RPMI8226 (cell line): ENCODE measurements around the gene C15orf62.
A peak's percentile ranks its signal among the peaks of the same experiment; 100 is the strongest.

Experiments used
- DNase-seq: peaks from one replicate; pipeline ENCODE4 v3.0.0-alpha.2; 2015

C15orf62 gene, protein sequence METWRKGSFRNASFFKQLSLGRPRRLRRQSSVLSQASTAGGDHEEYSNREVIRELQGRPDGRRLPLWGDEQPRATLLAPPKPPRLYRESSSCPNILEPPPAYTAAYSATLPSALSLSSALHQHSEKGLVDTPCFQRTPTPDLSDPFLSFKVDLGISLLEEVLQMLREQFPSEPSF

DNA sequence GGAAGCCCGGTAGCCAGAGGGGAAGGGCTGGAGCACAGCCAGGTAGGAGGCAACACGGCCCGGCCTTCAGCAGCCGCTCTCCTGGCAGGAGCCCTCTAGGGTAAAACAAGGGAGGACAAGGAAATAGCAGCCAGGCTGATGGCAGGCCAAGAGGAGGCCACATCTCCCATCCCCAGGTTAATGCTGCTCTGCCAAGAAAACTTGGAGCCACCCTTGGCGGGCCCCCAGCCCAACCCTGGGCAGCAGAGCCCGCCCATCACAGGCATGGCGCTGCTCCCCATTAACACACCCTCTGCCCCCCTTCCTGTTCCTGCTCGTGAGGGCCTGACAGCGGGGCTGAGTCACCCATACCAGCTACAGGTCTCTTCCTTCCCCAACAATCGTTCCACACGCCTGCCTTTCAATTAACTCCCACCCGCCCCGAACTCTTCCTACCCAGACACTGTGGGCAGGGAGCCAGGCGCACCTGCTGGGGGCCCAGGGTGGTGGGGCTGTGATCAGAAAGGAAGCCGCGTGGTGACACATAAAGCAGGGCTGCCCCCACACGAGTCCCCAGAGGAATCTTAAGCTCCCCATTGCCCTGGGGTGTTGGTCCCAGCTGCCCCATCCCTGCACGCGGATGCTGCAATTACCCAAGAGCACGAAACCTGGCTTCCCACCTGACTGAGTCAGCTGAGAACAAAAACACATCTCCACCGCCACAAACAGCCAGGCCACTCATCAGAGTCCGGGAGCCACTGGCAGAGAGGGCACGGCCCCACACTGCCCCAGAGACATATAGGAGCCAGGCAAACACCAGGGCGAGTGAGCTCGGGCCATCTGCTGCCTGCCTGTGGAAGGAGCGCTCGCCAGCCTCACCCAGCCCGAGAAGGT lies at the start of gene C15orf62:
C15orf62 (plus strand) TSS at position 707 of the 873 bp plus-strand sequence. CDS start 516 bp downstream, outside the sequence.
- no peak for DNase-seq

DNA sequence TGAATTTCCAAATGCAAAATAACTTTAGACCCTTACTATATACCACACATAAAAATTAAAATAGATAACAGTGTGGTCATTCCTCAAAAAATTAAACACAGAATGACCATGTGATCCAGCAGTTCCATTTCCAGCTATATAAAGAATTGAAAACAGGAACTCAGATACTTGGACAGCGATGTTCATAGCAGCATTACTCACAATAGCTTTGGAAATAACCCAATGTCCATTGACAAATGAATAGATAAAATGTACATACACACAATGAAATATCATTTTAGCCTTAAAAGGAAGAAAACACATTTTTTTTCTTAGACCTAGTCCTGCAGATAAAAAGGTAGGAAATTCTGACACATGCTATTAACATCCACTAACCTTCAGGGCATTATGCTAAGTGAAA lies 48.1 kb upstream of the C15orf62 start:
- DNase-seq, result no peak

DNA sequence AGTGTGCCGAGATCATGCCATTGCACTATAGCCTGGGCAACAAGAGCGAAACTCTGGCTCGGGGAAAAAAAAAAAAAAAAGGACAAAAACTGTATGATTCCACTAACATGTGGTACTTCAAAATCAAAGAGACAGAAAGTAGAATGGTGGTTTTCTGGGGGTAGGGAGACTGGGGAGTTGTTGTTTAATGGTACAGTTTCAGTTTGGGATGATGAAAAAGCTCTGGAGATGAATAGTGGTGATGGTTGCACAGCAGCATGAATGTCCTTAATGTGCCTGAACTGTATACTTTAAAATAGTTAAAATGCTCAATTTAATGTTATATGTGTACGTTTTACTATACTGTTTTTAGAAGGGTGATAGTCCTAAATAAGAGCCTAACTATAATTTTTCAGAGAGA lies 47.4 kb upstream of the C15orf62 start:
- no peak for DNase-seq

DNA sequence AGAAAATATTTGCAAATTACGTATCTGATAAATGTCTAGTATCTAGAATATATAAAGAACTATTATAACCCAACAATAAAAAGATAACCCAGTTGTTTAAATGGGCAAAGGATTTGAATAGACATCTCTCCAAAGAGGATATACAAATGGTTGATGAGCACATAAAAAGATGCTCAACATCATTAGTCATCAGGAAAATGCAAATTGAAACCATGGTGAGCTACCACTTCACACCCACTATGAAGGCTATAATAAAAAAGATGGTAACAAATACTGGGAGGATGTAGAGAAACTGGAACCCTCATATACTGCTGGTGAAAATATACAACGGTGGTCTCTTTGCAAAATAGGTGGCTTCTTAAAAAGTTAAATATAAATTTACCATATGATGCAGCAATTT lies 46.8 kb upstream of the C15orf62 start:
- DNase-seq, result no peak

DNA sequence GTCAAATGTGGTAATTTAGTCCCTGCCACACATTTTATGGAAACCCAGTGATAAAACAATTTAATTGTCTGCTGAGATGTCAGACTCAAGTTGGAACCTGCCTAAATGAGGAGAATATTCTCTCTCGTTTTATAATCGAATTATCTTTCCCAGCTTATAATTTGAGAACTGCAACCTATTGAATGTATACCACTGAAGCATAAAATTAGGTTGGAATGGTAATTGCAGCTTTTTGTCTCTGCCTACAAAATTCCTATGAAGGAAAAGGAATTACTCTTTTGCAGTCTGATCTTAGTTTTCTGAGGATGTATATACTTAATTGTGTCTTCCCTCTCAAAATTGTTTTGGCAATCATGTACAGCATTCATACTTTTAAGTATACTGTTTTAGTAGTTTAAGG lies 45.9 kb upstream of the C15orf62 start:
- DNase-seq, result no peak

DNA sequence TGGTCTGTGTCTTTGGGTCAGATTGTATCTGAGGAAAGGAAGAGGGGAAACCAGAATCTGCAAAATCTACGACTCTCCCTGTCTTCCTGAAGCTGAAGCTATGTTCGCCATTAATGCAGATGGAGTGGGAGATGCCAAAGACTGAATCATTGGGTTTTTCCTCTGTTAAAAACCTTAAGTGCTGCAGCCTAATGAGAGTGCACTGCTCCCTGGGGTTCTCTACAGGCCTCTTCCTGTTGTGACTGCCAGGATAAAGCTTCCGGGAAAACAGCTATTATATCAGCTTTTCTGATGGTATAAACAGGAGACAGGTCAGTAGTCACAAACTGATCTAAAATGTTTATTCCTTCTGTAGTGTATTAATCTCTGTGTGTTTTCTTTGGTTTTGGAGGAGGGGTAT lies 38.7 kb upstream of the C15orf62 start:
- DNase-seq, result no peak

DNA sequence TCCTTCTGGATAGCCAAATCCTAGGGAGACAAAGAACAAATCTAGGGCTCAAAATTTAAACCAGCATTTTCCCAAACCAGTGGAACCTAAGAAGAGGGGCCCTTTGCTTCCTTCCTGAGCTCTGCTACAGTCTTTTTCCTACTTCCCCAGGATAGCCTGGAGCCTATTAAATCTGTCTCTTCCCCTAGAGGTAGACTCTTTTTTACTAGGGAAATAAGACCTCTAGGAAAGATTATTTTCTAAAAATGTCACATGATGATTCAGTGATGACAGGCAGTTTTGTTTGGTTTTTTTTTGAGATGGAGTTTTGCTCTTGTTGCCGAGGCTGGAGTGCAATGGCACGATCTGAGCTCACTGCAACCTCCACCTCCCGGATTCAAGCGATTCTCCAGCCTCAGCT lies 33.2 kb upstream of the C15orf62 start:
- DNase-seq, result no peak

DNA sequence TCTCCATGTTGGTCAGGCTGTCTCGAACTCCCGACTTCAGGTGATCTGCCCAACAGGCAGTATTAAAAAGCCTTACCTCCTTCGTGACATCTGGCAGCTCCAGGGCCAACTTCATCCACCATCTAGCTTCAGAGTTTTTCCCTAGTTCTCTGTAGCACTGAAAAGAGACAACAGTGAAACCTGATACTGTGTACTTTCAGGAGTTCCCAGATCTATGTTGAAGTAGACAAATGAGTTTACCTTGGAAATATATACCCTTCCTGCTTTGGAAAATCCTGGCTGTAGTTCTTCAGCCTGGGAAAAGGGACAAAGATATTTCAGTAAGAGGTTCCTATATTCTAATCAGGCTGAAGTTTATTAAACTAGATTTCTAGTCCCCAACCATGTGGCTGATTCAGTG lies 32.7 kb upstream of the C15orf62 start:
- DNase-seq, result no peak

DNA sequence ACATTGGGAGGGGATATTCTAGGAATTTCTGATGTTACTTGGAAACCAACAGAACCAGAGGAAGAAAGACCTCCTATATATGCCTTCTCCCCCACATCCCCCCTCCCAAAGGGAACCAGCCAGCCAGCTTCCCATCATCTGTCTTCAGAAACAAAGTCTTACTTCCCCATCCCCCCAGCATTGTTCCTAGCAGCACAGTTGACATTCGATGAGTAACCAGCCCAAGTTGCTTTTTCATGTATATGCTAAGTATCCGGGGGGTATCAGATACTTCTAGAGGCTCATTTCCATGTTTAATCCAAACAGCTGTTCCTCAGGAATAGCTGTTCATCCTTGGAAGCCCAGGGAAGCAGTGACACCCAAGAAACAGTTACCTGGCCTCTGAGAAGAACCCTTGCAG lies 30.7 kb upstream of the C15orf62 start:
- no peak for DNase-seq

DNA sequence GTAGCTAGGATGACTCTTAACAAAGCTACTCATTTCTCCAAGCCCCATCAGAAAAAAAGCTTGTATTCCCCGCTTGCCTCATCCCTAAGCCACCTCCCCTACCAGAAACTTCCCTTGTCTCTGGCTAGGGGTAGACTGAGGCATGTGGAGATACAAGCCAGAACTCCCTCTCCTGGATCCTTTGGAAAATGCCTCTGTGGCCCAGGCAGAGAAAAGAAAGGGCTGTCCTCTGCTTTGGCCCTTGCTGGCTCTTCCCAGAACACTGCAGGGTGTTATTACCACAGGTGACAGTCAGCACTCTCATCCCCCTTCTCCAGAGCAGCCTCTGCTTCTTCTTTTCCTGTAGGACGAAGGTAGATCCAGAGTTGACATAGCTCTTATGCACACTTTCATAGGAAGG lies 29.9 kb upstream of the C15orf62 start:
- DNase-seq, result no peak

DNA sequence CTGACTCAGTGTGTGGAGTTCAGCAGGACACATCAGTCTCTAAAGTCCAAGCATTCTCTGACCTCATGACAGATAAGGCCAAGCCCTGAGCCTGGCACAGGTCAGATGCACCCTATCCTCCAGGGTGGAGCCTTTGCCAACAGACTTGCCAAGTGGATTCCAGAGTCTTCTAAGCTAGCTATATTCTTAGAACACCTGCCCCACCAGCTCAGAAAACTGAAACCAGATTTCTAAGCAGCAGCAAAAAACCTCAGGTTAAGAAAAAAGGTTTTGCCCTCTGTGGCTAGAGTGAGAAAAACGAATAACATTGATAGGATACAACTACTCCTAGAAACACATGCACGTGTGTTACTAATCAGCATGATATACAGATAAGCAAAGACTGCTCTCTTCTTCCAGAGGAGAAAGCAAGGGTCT lies 26.3 kb upstream of the C15orf62 start:
- peak; percentile 73 for DNase-seq

DNA sequence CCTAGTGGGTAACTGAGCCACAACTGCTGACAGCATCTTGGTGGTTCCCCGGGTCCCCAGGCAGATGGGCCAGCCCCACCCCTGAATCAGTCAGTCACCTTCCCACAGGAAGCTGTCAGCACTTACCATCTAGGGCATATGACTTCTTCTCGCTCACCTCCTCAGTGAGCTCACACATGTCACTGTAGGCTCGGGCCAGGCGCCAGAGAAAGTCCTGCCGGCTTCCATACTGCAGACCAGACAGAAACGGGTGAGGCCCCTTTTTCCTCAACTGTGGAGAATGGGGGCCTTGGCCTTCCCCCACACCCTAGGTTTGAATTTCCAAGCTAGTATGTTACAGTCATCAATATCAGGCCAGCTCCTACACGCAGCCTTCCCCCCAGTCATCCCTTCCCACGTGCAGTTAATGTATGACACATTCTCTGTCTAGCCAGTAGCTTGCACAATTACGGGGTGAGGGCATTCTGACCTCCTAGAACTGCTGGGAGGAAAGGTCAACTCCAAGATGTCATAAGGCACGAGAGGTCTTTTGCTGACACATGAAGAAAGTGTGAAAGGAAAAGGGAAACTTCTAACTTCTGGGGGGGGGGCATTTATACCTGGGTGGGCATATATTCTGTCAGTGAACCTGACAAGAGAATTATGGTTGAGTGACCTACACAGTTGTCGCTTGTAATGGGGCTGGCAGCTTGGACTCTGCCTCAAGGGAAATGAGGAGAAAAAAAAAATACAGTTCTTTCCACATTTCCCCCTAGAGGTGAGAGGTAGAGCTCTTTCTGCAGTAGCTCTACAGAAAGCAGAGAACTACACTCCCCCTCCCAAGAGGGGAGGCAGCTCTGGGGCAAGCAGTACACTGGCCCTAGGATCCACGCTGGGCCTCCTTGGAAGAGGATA lies 25.6 kb upstream of the C15orf62 start:
- DNase-seq, result peak; percentile 85

DNA sequence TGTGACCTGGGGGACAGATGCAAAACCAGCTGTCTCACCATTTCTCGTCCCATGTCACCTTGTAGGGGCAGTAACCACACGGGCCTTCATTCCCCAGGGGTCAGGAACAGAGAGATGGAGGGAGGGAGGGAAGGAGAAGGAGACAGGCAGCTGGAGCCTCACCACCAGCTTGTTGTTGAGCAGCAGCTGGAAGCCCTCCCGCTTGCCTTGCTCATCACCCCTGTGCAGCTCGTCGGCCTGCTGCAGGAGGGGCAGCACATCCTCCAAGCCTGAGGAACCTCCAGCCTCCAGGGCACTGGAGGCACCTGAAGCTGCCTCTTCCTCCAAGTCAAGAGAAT lies 25.0 kb upstream of the C15orf62 start:
- DNase-seq, result no peak

DNA sequence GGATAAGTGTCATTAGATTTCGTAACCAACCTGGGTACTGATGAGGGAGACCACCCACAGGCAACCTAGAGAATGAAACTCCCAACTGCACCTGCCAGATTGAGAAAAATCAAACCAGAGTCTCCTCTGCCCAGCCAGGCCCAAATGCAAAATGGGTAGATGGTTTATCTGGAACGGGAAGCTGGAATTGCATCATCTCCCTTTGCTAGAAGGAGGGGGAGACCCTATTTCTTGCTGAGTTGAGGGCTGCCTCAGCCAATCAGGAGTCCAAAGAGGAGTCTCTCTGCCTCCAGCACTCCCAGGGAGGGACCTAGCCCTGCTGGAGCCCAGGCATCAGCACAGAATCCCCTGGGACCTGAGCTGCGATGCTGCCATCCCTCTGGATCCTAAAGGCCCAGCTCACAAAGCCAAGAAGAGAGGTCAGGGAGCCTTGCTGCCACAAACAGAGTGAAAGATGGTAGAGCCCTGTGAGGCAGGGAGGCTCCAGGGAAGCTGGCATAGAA lies 22.8 kb upstream of the C15orf62 start:
- DNase-seq, result no peak

DNA sequence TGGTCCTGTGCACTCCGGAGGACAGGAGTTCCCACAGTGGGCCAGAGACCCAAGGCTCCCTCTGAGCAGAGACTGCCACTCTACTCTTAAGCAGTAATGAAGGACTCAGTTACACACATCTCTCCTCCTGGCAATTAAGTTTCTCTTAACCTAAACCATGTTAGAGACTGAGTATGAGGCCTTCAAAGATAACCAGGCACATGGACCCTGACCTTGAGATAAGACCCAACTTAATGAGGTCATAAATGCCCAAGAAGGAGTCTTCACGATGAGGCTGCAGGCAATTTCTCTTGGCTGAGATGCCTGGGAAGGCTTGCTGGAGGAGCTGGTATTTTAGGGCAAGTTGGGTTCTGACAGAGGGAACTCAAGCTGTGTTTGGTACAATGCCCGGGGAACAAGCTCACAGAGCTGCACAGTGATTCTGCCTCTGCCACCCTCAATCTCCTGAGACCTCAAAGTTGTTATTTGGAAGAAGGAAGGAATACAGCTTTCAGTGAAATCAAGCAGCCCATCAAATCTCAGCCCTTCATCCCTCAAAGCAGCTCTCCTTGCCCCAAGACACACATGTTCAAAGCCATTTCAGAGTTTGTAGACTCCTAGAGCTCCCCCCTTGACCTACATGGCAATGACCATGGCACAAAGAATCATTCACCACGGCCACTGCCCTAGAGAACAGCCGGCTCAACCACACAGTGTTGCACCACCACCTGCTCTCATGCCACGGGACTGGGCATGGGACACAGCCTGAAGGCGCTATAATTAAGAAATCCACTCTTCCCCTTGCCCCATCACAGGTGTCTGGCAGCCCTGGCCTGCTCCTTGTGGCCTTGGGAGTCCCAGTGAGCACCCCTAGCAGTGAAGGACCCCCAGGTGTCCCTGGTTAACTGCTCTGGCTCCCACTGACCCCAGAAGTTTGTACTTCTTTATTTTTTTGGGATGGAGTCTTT lies 21.8 kb upstream of the C15orf62 start:
- DNase-seq, result no peak

DNA sequence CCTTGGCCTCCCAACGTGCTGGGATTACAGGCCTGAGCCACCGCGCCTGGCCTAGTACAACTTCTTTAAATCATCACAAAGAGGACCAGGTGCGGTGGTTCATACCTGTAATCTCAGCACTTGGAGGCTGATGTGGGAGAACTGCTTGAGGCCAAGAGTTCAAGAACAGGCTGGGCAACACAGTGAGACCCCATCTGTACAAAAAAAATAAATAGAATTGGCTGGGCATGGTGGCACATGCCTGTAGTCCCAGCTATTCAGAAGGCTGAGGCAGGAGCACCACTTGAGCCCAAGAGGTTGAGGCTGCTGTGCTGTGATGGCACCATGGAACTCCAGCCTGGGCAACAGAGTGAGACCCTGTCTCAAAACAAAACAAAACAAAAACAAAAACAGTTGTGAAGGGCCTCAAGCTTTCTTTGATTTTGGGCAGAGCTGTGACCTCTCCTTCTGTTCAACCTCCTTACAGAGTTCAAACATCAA lies 20.6 kb upstream of the C15orf62 start:
- DNase-seq, result no peak

DNA sequence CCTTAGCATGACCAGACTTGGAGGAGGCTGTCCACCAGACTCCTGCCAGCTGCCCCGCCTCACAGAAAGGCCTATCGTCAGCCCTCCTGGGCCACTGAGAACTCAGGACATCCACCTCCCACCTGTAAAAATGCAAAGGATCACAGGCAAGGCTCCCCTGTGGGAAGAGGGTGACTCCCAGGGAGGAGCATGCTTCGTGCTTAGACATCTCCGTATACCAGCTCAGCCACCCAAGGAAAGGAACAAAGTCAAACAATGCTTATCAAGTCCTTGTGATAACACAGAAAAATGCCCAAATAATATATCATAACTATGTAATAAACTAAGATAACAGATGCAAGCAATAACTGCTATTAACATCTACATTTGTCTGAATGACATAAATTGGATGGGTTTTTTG lies 18.9 kb upstream of the C15orf62 start:
- DNase-seq, result no peak

DNA sequence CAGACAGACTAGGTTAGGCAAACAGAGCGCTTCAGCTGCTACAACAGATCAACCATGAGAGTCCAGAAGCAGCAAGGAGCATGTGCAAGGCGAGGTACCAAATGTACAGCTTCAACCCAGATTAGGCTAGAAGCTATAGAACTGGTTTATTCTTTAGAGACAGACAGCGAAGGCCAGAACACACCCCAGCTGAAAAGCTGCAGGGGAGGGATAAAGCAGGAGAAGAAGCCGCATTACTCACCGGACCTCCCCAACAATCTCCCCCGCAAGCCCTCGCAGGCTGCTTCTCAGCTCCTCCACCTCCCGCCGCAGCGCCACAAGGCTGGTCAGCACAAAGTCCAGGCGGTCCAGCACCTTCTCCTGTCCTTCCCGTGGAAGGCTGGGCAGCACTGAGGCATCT lies 18.0 kb upstream of the C15orf62 start:
- no peak for DNase-seq

DNA sequence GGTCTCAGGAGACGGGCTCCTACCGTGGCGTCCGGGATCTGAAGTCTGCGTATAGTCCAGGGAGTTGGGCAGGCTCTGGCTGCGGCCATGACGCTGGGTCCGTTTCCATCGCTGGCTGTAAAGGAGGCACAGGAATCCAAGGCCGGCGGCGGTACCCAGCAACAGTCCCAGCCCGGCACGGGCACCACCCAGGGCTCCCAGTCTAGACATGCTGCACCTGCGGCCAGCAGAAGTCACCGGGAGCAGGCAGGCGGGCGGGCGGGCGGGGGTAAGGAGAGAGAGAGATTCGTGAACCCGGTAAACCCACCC lies 15.3 kb upstream of the C15orf62 start:
- peak; percentile 21 for DNase-seq

DNA sequence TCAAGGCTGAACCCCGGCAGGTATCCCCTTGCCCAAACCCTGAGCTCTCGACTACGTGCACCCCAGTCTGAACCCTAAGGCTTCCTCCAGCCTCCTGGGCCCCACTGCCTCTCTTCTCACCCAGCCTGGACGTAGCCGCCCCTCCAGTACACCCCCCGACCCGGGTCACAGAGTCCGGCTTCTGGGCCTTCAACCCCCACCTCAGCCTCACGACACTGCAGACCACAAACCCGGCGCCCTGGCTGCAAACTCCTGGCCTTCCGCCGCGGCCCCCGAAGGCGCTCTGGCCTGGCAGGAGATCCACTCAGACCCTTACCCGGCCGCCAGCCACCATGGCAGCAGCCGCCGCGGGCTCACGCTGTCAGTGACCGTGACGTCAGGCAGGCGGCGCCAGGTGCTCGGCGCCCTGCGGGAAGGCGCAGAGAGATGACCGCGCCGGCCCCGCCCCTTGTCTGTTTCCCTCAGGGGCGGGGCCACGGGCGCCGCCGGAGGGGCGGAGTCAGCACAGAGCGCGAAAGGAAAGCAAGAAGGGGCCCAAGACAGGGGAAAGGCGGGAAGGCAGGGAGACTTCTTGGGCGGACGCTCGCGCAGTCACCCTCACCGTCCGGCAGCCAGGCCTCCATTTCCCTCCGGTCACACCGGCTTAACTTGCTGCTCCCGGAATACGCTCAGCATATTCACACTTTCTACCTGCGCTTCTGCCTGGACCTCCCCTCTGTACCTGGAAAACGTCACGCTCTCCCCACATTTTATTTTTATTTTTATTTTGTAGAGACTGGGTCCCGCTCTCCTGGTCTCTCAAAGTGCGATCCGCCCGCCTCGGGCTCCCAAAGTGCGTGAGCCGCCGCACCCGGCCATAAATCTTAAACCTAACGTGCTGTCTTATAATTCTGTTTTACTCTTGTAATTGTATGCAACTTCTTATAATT lies 14.6 kb upstream of the C15orf62 start, which contains the start of gene RMDN3:
RMDN3 (minus strand) TSS at position 372 of the 929 bp plus-strand sequence. CDS start 471 bp downstream, outside the sequence.
- peak; percentile 93 for DNase-seq

DNA sequence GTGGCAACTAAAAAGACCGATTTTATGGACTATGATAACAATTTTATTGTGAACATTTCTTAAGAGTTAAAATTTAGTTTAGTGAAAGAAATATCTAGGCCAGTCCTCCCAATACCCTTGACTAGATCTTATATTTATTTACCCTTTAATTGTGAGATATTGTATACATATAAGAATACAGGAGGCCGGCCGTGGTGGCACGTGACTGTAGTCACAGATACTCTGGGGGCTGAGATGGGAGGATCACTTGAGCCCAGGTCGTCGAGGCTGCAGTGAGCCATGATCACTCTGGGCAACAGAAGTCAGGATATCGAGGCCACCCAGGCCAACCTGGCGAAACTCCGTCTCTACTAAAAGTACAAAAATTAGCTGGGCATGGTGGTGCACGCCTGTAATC lies 14.0 kb upstream of the C15orf62 start:
- no peak for DNase-seq
